Heart left ventricle (tissue), 13 donors: Measurements from ENCODE around the gene FER.

ENCODE experiments used
- CTCF ChIP-seq, 12 donors: fragments of 200-600 bp; sonication (generic) in 4 of 12; IDR thresholded peaks; one replicate each; pipeline versions ENCODE4 v1.5.0 to v1.8.0; 2018 to 2022; ENCODE audit warnings: antibody characterized with exemption in 12 of 12, mild to moderate bottlenecking in 5 of 12
- POLR2A ChIP-seq, 2 donors: fragments of 450-650 bp; IDR thresholded peaks; one replicate each; pipeline ENCODE4 v1.6.1; 2017; ENCODE audit warnings: antibody characterized with exemption in 2 of 2, mild to moderate bottlenecking in 2 of 2, moderate library complexity in 2 of 2
- donor health status: ischemic (EF 13 %, LVEDD 7.1; RV severe dilation, severe dysfunction).
- donor health status: DM: no; HTN: yes; CAD: no.
- donor health status: DM: no; HTN: no; CAD: no.
- donor health status: ischemic (EF 25% LVEDD 6.9; RV normal size, moderate dysfunction).
- donor health status: ischemic (EF 25% LVEDD 5.7; RV mildly dilated, moderate dysfunction).
- donor health status: ischemic (EF 35%, LVEDD 5.7; RV mildly dilated, moderate dysfunction).
- donor health status: nonischemic (EF 11% LVEDD 7.7; RV severe dilation, severe dysfunction).
- donor health status: DM: yes; HTN: yes; CAD: no.
- donor health status: PGD.
- donor health status: ischemic (EF 29% LVEDD 5.4; RV normal size, mild dysfunction).
- donor health status: nonischemic (EF 23%, LVEDD 6.1; RV moderate dilation, normal function).

GRCh38 chr5:109099081-109099480, 351.4 kb downstream of the FER start:
- TF ChIP-seq CTCF (IDR thresholded peaks at IDR 0.05) (no peak), POLR2A (IDR thresholded peaks at IDR 0.05) (no peak)
